Neural cell (in vitro differentiated cells): ENCODE data around the gene TPRG1L. TPM values are rescaled to one million over a fixed set of nuclear protein-coding genes. Genes with fewer than 3 reads are reported as not detected.

ENCODE experiments used
- H2AFZ ChIP-seq: fragments of 200-600, 300-800 bp; sonication (generic), shearing (Covaris generic); 2 replicates; pipeline ENCODE4 v1.6.0; 2014; ENCODE audit warnings: low read depth, mild to moderate bottlenecking, antibody characterized with exemption, low read length, moderate library complexity
- H3F3A ChIP-seq: fragments of 200-600 bp; shearing (Covaris generic); 2 replicates; pipeline ENCODE4 v1.6.1; 2016; ENCODE audit warnings: mild to moderate bottlenecking, moderate library complexity, mixed read lengths, antibody characterized with exemption, low read length; ENCODE audit not compliant: insufficient read depth, poor library complexity, severe bottlenecking
- H3K27ac ChIP-seq: fragments of 200-600, 300-800 bp; sonication (generic), shearing (Covaris generic); 2 replicates; pipeline ENCODE4 v1.5.1; 2014; ENCODE audit warnings: mild to moderate bottlenecking, low read length, moderate library complexity
- H3K27me3 ChIP-seq: fragments of 300-800, 200-600 bp; sonication (generic), shearing (Covaris generic); 2 replicates; pipeline ENCODE4 v1.6.0; 2014; ENCODE audit warnings: mild to moderate bottlenecking, low read depth, low read length, moderate library complexity; ENCODE audit not compliant: insufficient read depth
- H3K36me3 ChIP-seq: fragments of 300-800, 200-600 bp; sonication (generic), shearing (Covaris generic); 2 replicates; pipeline ENCODE4 v1.5.1; 2014; ENCODE audit warnings: mild to moderate bottlenecking, antibody characterized with exemption, low read length, moderate library complexity; ENCODE audit not compliant: insufficient read depth
- H3K4me2 ChIP-seq: fragments of 300-800, 200-600 bp; sonication (generic), shearing (Covaris generic); 2 replicates; pipeline ENCODE4 v1.6.0; 2014; ENCODE audit warnings: mild to moderate bottlenecking, low read length
- H3K4me3 ChIP-seq: fragments of 300-800, 200-600 bp; sonication (generic), shearing (Covaris generic); 2 replicates; pipeline ENCODE4 v1.5.1; 2014; ENCODE audit warnings: mild to moderate bottlenecking, low read length, moderate library complexity
- H3K79me2 ChIP-seq: fragments of 200-600 bp; shearing (Covaris generic); replicated peaks from 2 replicates; pipeline ENCODE4 v1.6.0; 2014; ENCODE audit warnings: mild to moderate bottlenecking, low read length, moderate library complexity; ENCODE audit not compliant: insufficient read depth
- H3K9ac ChIP-seq: fragments of 300-800, 200-600 bp; sonication (generic), shearing (Covaris generic); 2 replicates; pipeline ENCODE4 v1.6.1; 2016; ENCODE audit warnings: mild to moderate bottlenecking, low read length, mixed read lengths
- H3K9me2 ChIP-seq: fragments of 200-600 bp; shearing (Covaris generic); 2 replicates; pipeline ENCODE4 v1.6.1; 2016; ENCODE audit warnings: mild to moderate bottlenecking, low read length, mixed read lengths; ENCODE audit not compliant: insufficient read depth
- H3K9me3 ChIP-seq: fragments of 200-600, 300-800 bp; sonication (generic), shearing (Covaris generic); 2 replicates; pipeline ENCODE4 v1.6.1; 2016; ENCODE audit warnings: mild to moderate bottlenecking, mixed run types, low read length, moderate library complexity, mixed read lengths
- H4K20me1 ChIP-seq: fragments of 200-600 bp; shearing (Covaris generic); 2 replicates; pipeline ENCODE4 v1.6.1; 2016; ENCODE audit warnings: mild to moderate bottlenecking, mixed run types; ENCODE audit not compliant: insufficient read depth
- CTCF ChIP-seq: fragments of 450-650 bp; IDR thresholded peaks from 2 replicates; pipeline ENCODE4 v1.5.1; 2014; ENCODE audit warnings: antibody characterized with exemption, mild to moderate bottlenecking, moderate library complexity; ENCODE audit not compliant: poor library complexity, severe bottlenecking
- EP300 ChIP-seq: fragments of 450-650 bp; conservative IDR thresholded peaks from 2 replicates; pipeline ENCODE4 v1.6.1; 2014; ENCODE audit warnings: antibody characterized with exemption, mild to moderate bottlenecking, moderate library complexity; ENCODE audit not compliant: poor library complexity, severe bottlenecking
- EZH2 ChIP-seq: fragments of 200-600, 300-800 bp; shearing (Covaris generic), sonication (generic); IDR thresholded peaks from 2 replicates; pipeline ENCODE4 v1.6.1; 2014; ENCODE audit warnings: antibody characterized with exemption, low read length, borderline replicate concordance, mild to moderate bottlenecking; ENCODE audit not compliant: insufficient read depth, poor library complexity, severe bottlenecking
- MXI1 ChIP-seq: fragments of 450-650 bp; conservative IDR thresholded peaks from 2 replicates; pipeline ENCODE4 v1.6.1; 2014; ENCODE audit warnings: antibody characterized with exemption, mild to moderate bottlenecking; ENCODE audit not compliant: poor library complexity, severe bottlenecking
- POLR2AphosphoS5 ChIP-seq: IDR thresholded peaks from 2 replicates; pipeline ENCODE4 v1.6.1; 2012
- RAD21 ChIP-seq: fragments of 450-650 bp; conservative IDR thresholded peaks from 2 replicates; pipeline ENCODE4 v1.6.1; 2014; ENCODE audit warnings: antibody characterized with exemption, mild to moderate bottlenecking, moderate library complexity
- REST ChIP-seq: IDR thresholded peaks from 2 replicates; pipeline ENCODE4 v1.6.1; 2012; ENCODE audit warnings: borderline replicate concordance
- SMC3 ChIP-seq: fragments of 450-650 bp; conservative IDR thresholded peaks from 2 replicates; pipeline ENCODE4 v1.6.1; 2014; ENCODE audit warnings: antibody characterized with exemption, mild to moderate bottlenecking, moderate library complexity; ENCODE audit not compliant: poor library complexity
- TAF1 ChIP-seq: IDR thresholded peaks from 2 replicates; pipeline ENCODE4 v1.6.1; 2012; ENCODE audit warnings: low read depth
- polyA plus RNA-seq: library from polyadenylated mRNA; depleted of rRNA; stranded (reverse); fragments of >200 nt; gene quantifications from 2 replicates; pipeline ENCODE4 v1.2.3, GENCODE V29; 2014

TPRG1L gene
- polyA plus RNA-seq, 1 donor from 2014 or later = 22.4 TPM

GRCh38 chr1:3596663-3597598 lies 27.9 kb upstream of the TPRG1L start:
- no peak overlapping the region for H3K4me3 ChIP-seq
- no peaks in the 10 kb centered on the region for H3F3A ChIP-seq
- no peak overlapping the region for H3K27ac ChIP-seq
- no peak overlapping the region for H3K4me2 ChIP-seq
- no peaks in the 10 kb centered on the region for H3K27me3 ChIP-seq
- no peak overlapping the region for H2AFZ ChIP-seq
- H3K9ac ChIP-seq = no peak overlapping the region
- H3K9me3 ChIP-seq = no peaks in the 10 kb centered on the region
- TF ChIP-seq RAD21 (no peak), EP300 (no peak), EZH2 (no peak), SMC3 (no peak), CTCF (no peak), POLR2AphosphoS5 (no peak), REST (no peak), MXI1 (no peak), TAF1 (no peak)
- H3K79me2 ChIP-seq = no peaks in the 10 kb centered on the region
- H4K20me1 ChIP-seq = no peaks in the 10 kb centered on the region
- H3K36me3 ChIP-seq = no peaks in the 10 kb centered on the region
- no peaks in the 10 kb centered on the region for H3K9me2 ChIP-seq

- no peaks in the 10 kb centered on the region for H3K9me2 ChIP-seq
- H3K27me3 ChIP-seq = no peaks in the 10 kb centered on the region
- no peaks in the 10 kb centered on the region for H4K20me1 ChIP-seq
- H3K4me2 ChIP-seq = no peak overlapping the region
- no peak overlapping the region for H3K4me3 ChIP-seq
- TF ChIP-seq MXI1 (no peak), REST (no peak), CTCF (no peak), POLR2AphosphoS5 (no peak), EP300 (no peak), SMC3 (no peak), TAF1 (no peak), EZH2 (no peak), RAD21 (no peak)
- H2AFZ ChIP-seq = no peak overlapping the region
- H3F3A ChIP-seq = no peaks in the 10 kb centered on the region
- H3K9me3 ChIP-seq = no peaks in the 10 kb centered on the region
- H3K79me2 ChIP-seq = no peaks in the 10 kb centered on the region
- H3K9ac ChIP-seq = peak overlapping the region; percentile 46
- H3K27ac ChIP-seq = no peak overlapping the region
- no peaks in the 10 kb centered on the region for H3K36me3 ChIP-seq
Observed at GRCh38 chr1:3597599-3597964, 27.2 kb upstream of the TPRG1L start.
